Fibroblast of lung (primary cell): Measurements from ENCODE around the gene RBM33.

ENCODE experiments used
- EZH2 ChIP-seq: IDR thresholded peaks from 2 replicates; pipeline ENCODE4 v1.5.1; 2012; ENCODE audit warnings: low read length, control low read depth, mild to moderate bottlenecking; ENCODE audit errors: missing control alignments
- TF ChIP-seq, protein P1 (sequence below), 2 donors: IDR thresholded peaks in 1 of 2; conservative IDR thresholded peaks in 1 of 2; 1 replicate in 1 of 2; 2 replicates in 1 of 2; pipeline ENCODE4 v1.5.1; 2011 to 2012; ENCODE audit warnings: low read length in 2 of 2, control low read depth in 1 of 2, inconsistent platforms in 1 of 2, low read depth in 1 of 2, mild to moderate bottlenecking in 1 of 2

DNA sequence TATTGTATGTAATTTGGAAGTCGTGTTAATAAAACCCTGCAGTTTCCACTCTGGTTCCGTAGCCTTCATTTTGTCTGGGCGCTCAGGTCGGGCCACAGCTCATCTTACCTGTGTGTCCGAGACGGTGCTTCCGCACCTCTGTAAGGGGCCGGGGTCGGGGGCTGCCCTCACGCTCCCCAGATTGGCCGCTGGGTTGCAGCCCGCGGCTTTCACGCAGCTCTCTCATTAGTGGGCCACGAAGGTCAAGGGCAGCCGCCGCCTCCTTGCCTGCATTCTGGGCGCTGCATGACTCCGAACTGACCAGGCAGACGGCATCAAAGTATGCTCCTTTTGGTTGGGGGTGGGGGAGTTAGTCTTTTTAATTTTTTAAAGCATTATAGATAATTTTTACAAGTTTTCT is 137.0 kb downstream of the RBM33 start:
- TF ChIP-seq, protein P1, sequence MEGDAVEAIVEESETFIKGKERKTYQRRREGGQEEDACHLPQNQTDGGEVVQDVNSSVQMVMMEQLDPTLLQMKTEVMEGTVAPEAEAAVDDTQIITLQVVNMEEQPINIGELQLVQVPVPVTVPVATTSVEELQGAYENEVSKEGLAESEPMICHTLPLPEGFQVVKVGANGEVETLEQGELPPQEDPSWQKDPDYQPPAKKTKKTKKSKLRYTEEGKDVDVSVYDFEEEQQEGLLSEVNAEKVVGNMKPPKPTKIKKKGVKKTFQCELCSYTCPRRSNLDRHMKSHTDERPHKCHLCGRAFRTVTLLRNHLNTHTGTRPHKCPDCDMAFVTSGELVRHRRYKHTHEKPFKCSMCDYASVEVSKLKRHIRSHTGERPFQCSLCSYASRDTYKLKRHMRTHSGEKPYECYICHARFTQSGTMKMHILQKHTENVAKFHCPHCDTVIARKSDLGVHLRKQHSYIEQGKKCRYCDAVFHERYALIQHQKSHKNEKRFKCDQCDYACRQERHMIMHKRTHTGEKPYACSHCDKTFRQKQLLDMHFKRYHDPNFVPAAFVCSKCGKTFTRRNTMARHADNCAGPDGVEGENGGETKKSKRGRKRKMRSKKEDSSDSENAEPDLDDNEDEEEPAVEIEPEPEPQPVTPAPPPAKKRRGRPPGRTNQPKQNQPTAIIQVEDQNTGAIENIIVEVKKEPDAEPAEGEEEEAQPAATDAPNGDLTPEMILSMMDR (conservative IDR thresholded peaks at IDR 0.05 in 1 of 2, IDR thresholded peaks at IDR 0.05 in 1 of 2; ENCODE audit: low read depth in 1 of 2, low read length in 2 of 2) = no peak
- TF ChIP-seq EZH2 = no peak
